Upper lobe of right lung (tissue), 1 donor: Measurements from ENCODE around the gene ARHGEF19. TPM values are rescaled to one million over a fixed set of nuclear protein-coding genes. Genes with fewer than 3 reads are reported as not detected.
"Not testable (repeated sequence)": the region's sequence is repeated elsewhere in the genome, so short reads cannot be mapped to it uniquely, and the experiment has no call there.

Source experiments
- ATAC-seq: fragments of 200-7000 bp; cut with Tn5 transposase; one replicate; pipeline ENCODE4 v1.9.1; 2020; ENCODE audit warnings: mild to moderate bottlenecking, moderate library complexity
- DNase-seq: peaks from one replicate; pipeline ENCODE4 v3.0.0-alpha.2; 2020
- H3K27ac ChIP-seq: fragments of 200-600 bp; one replicate; pipeline ENCODE4 v1.8.0; 2022
- H3K27me3 ChIP-seq: fragments of 200-600 bp; one replicate; pipeline ENCODE4 v1.8.0; 2022; ENCODE audit warnings: mild to moderate bottlenecking
- H3K36me3 ChIP-seq: fragments of 200-600 bp; one replicate; pipeline ENCODE4 v1.8.0; 2022
- H3K4me1 ChIP-seq: fragments of 200-600 bp; one replicate; pipeline ENCODE4 v1.8.0; 2022
- H3K4me3 ChIP-seq: fragments of 200-600 bp; one replicate; pipeline ENCODE4 v1.8.0; 2022; ENCODE audit warnings: mild to moderate bottlenecking
- H3K9me3 ChIP-seq: fragments of 200-600 bp; one replicate; pipeline ENCODE4 v1.8.0; 2022
- intact Hi-C: fragments of 100-400 bp; cut with DNase I; formaldehyde crosslinking; loops from one replicate; pipeline ENCODE4 v1.11.0; 2022
- total RNA-seq: library from RNA; stranded (reverse); fragmentation: NEBNext Ultra II Directional; extraction: Animal tissue kit (Norgen Biotek cat#: 25700); gene quantifications from one replicate; pipeline ENCODE4 v1.2.1, GENCODE V29; 2021
- TF ChIP-seq, protein P1 (sequence below): fragments of 200-600 bp; IDR thresholded peaks from one replicate; pipeline ENCODE4 v1.8.0; 2022; ENCODE audit warnings: antibody characterized with exemption
- donor health status: DM: no; HTN: yes; CAD: no; lungs with severe emphysema.

The ARHGEF19 gene
- total RNA-seq, 1 donor from 2014 or later: 11.9 TPM

DNA sequence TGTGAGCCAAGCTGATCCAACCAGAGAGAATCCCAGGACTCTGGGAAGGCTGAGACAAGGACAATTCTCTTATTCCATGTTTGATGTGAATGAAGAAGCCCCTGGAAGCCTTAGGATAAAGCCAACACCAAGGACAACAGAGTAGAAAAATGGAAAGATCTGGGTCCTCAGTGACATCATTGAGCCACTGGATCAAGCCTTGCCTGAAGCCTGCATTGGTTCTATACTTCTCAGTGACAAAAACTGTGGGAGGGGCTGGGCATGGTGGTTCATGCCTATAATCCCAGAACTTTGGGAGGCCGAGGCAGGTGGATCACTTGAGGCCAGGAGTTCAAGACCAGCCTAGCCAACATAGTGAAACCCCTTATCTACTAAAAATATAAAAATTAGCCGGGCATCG, 15.6 kb downstream of the ARHGEF19 start:
- TF ChIP-seq, protein P1, sequence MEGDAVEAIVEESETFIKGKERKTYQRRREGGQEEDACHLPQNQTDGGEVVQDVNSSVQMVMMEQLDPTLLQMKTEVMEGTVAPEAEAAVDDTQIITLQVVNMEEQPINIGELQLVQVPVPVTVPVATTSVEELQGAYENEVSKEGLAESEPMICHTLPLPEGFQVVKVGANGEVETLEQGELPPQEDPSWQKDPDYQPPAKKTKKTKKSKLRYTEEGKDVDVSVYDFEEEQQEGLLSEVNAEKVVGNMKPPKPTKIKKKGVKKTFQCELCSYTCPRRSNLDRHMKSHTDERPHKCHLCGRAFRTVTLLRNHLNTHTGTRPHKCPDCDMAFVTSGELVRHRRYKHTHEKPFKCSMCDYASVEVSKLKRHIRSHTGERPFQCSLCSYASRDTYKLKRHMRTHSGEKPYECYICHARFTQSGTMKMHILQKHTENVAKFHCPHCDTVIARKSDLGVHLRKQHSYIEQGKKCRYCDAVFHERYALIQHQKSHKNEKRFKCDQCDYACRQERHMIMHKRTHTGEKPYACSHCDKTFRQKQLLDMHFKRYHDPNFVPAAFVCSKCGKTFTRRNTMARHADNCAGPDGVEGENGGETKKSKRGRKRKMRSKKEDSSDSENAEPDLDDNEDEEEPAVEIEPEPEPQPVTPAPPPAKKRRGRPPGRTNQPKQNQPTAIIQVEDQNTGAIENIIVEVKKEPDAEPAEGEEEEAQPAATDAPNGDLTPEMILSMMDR: no peak
- Histone ChIP-seq H3K36me3 (peaks cover under 1% of the 10 kb centered on the region), H3K9me3 (no peaks in the 10 kb centered on the region), H3K4me3 (no peak overlapping the region), H3K27ac (no peak overlapping the region), H3K27me3 (no peaks in the 10 kb centered on the region), H3K4me1 (no peaks in the 10 kb centered on the region)
- ATAC-seq: no peak
- intact Hi-C loops: no loop called here
- no peak for DNase-seq

DNA sequence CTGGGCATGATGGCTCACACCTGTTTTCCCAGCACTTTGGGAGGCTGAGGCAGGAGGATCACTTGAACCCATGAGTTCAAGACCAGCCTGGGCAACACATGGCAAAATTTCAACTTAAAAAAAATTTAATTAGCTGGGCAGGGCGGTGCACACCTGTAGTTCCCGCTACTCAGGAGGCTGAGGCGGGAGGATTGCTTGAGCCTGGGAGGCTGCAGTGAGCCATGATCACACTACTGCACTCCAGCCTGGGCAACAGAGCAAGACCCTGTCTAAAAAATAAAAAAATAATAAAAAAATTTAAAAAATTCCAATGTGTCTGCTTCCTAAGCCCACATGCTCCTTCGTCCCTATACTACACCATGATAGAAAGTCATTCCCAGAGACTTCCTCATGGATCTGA, 16.3 kb downstream of the ARHGEF19 start:
- ATAC-seq, H3K27me3 ChIP-seq, DNase-seq, H3K27ac ChIP-seq, H3K4me1 ChIP-seq, H3K36me3 ChIP-seq, H3K4me3 ChIP-seq, H3K9me3 ChIP-seq, intact Hi-C loops: not testable (repeated sequence)

DNA sequence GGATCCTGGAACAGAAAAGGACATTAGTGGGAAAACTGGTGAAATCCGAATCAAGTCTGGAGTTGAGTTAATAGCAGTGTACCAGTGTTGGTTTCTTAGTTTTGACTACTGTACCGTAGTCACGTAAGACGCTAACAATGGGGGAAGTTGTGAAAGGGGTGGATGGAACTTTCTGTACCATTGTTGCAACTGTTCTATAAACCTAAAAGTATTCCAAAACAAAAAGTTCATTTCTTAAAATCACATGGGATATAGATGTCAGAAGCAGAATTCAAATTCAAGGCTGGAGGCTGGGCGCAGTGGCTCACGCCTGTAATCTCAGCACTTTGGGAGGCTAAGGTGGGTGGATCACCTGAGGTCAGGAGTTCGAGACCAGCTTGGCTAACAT, 16.9 kb downstream of the ARHGEF19 start:
- no peaks in the 10 kb centered on the region for H3K27me3 ChIP-seq
- H3K27ac ChIP-seq: no peak overlapping the region
- no peaks in the 10 kb centered on the region for H3K9me3 ChIP-seq
- H3K4me3 ChIP-seq: no peak overlapping the region
- TF ChIP-seq, protein P1: no peak
- DNase-seq (no peak), ATAC-seq (peak; percentile 21)
- intact Hi-C loops: no loop called here
- no peaks in the 10 kb centered on the region for H3K4me1 ChIP-seq
- H3K36me3 ChIP-seq: no peaks in the 10 kb centered on the region

DNA sequence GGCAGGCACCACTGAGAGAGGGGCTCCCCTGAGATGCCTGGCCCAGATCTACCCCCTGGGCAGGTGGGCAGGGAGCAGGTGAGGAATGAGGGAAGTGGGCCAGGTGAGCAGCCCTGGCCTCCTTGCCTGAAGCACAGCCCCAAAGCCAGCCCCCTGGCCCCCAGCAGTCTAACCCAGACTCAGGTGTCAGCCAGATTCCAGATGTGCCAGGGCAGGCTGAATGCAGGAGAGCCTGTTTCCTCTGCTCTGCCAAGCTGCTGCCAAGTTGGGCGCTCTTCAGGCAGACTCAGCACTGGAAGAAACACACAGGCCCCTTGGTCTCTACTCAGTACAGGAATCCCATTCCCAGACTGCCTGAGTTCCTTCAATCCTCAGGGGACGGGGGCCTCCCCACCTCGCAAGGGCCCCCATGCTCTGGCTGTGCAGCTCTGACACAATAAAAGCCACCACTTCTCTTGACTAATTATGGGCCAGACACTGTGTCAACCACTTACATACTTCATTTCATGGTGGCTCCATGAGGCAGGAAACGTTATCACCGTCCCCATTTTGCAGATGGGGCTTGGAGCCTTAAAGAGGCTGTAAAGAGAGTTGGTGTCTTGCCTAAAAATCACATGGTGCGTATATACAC, 20.4 kb downstream of the ARHGEF19 start:
- Histone ChIP-seq H3K27me3 (no peaks in the 10 kb centered on the region), H3K36me3 (no peaks in the 10 kb centered on the region), H3K9me3 (no peaks in the 10 kb centered on the region), H3K27ac (no peak overlapping the region), H3K4me1 (no peaks in the 10 kb centered on the region), H3K4me3 (no peak overlapping the region)
- intact Hi-C loops: no loop called here
- DNase-seq (no peak), ATAC-seq (no peak)
- TF ChIP-seq, protein P1: no peak

DNA sequence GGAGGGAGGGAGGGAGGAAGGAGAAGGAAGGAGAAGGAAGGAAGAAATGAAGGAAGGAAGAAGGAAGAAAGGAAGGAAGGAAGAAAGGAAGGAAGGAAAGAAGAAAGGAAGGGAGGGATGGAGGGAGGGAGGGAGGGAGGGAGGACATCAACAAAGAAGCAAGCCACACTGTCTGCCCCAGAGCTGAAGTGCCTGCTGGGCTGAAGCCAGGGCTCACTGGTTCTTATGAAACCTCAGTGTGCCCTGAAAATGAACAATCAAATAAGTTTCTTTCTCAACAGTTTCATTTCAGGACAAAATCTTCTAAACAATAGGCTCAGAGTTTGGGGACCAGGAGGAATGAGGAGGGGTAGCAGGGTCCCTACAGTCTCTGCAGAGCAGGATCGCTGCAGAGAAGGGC, 21.1 kb downstream of the ARHGEF19 start:
- H3K4me1 ChIP-seq: no peaks in the 10 kb centered on the region
- H3K9me3 ChIP-seq: no peaks in the 10 kb centered on the region
- H3K27me3 ChIP-seq: no peaks in the 10 kb centered on the region
- no peak overlapping the region for H3K27ac ChIP-seq
- ATAC-seq (no peak), DNase-seq (peak; percentile 72)
- H3K36me3 ChIP-seq: no peaks in the 10 kb centered on the region
- H3K4me3 ChIP-seq: no peak overlapping the region
- intact Hi-C loops: no loop called here
- TF ChIP-seq, protein P1: no peak

DNA sequence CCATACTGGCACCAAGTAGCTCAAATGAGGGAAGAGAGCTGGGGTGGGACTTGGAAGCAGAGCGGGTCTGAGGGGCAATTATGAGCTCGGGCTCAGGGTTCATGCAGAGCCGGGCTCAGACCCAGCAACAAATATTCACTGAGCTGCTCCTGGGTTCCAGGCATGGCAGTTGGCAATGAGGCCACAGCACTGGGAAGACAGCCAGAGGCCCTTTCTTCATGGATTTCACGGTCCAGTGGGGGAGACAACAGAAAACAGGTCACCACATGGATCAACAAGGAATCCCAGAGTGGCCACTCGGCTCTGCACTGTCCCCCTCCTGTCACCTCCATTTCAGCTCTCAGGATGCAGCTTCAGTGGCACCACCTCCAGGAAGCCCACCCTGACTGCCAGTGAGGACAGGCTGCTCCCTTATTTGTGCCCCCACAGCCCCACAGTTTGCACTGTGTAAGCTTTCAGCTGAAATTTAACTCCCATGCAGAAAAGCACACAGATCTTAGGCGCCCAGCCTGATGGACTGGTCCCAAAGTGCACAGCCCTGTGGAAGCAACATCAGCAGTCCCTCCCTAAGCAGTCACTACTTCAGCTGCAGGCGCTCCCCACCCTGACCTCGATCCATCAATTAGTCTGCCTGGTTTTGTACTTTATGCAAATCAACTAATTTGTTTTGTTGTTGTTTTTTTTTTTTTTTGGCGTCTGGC, 22.4 kb downstream of the ARHGEF19 start:
- no peaks in the 10 kb centered on the region for H3K27me3 ChIP-seq
- DNase-seq (no peak), ATAC-seq (no peak)
- no peaks in the 10 kb centered on the region for H3K4me1 ChIP-seq
- H3K36me3 ChIP-seq: no peaks in the 10 kb centered on the region
- intact Hi-C loops: loop anchor here (2.0 kb wide), 1 partner anchor 109 kb away; no protein-coding TSS in a partner anchor
- TF ChIP-seq, protein P1: no peak
- no peak overlapping the region for H3K27ac ChIP-seq
- H3K4me3 ChIP-seq: no peak overlapping the region
- no peaks in the 10 kb centered on the region for H3K9me3 ChIP-seq
